ENCODE data around the gene CC2D1A.

The CC2D1A gene

GRCh38 chr19:13864046-13864666, 41.8 kb upstream of the CC2D1A start:
- H3K4me1 ChIP-seq (ENCODE audit: control insufficient read depth, low read length): peaks cover 45% of the 10 kb centered on the region
- H3K27ac ChIP-seq (ENCODE audit: low read depth, low read length): no peak overlapping the region
- no peaks in the 10 kb centered on the region for H3K36me3 ChIP-seq (ENCODE audit: control insufficient read depth, low read length)
- H3K79me2 ChIP-seq (ENCODE audit: control insufficient read depth, low read length): no peaks in the 10 kb centered on the region
- H3K27me3 ChIP-seq (ENCODE audit: control insufficient read depth, low read length): peaks cover 21% of the 10 kb centered on the region
- TF ChIP-seq, protein P1, sequence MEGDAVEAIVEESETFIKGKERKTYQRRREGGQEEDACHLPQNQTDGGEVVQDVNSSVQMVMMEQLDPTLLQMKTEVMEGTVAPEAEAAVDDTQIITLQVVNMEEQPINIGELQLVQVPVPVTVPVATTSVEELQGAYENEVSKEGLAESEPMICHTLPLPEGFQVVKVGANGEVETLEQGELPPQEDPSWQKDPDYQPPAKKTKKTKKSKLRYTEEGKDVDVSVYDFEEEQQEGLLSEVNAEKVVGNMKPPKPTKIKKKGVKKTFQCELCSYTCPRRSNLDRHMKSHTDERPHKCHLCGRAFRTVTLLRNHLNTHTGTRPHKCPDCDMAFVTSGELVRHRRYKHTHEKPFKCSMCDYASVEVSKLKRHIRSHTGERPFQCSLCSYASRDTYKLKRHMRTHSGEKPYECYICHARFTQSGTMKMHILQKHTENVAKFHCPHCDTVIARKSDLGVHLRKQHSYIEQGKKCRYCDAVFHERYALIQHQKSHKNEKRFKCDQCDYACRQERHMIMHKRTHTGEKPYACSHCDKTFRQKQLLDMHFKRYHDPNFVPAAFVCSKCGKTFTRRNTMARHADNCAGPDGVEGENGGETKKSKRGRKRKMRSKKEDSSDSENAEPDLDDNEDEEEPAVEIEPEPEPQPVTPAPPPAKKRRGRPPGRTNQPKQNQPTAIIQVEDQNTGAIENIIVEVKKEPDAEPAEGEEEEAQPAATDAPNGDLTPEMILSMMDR (IDR thresholded peaks at IDR 0.05; ENCODE audit: low read depth, low read length, poor library complexity, severe bottlenecking): no peak
- TF ChIP-seq EZH2phosphoT487 (IDR thresholded peaks at IDR 0.05; ENCODE audit: borderline replicate concordance, low read length): no peak
- no peaks in the 10 kb centered on the region for H4K20me1 ChIP-seq (ENCODE audit: control insufficient read depth, insufficient read depth, low read depth, low read length)
- H3K9me3 ChIP-seq (ENCODE audit: control insufficient read depth, insufficient read depth, low read length): no peaks in the 10 kb centered on the region
- no peak overlapping the region; the same call in 1 of the 2 replicates for H3K4me2 ChIP-seq (ENCODE audit: low read length)
- no peaks in the 10 kb centered on the region for H3F3A ChIP-seq (ENCODE audit: control insufficient read depth, insufficient read depth)
- no peaks in the 10 kb centered on the region for H3K9me2 ChIP-seq (replicated peaks; ENCODE audit: control insufficient read depth, low read length)
- H3K4me3 ChIP-seq (ENCODE audit: low read length): no peak overlapping the region

- Histone ChIP-seq H3K9me2 (replicated peaks; ENCODE audit: control insufficient read depth, low read length) (no peaks in the 10 kb centered on the region), H3K4me3 (ENCODE audit: low read length) (peak overlapping the region; percentile 75), H3F3A (ENCODE audit: control insufficient read depth, insufficient read depth) (no peaks in the 10 kb centered on the region), H3K9me3 (ENCODE audit: control insufficient read depth, insufficient read depth, low read length) (no peaks in the 10 kb centered on the region), H4K20me1 (ENCODE audit: control insufficient read depth, insufficient read depth, low read depth, low read length) (no peaks in the 10 kb centered on the region), H3K36me3 (ENCODE audit: control insufficient read depth, low read length) (no peaks in the 10 kb centered on the region), H3K79me2 (ENCODE audit: control insufficient read depth, low read length) (no peaks in the 10 kb centered on the region), H3K4me2 (ENCODE audit: low read length) (peak overlapping the region; percentile 75; the same call in 1 of the 2 replicates), H3K4me1 (ENCODE audit: control insufficient read depth, low read length) (peaks cover 52% of the 10 kb centered on the region), H3K27ac (ENCODE audit: low read depth, low read length) (no peak overlapping the region), H3K27me3 (ENCODE audit: control insufficient read depth, low read length) (peaks cover 21% of the 10 kb centered on the region)
- TF ChIP-seq, protein P1 (IDR thresholded peaks at IDR 0.05; ENCODE audit: low read depth, low read length, poor library complexity, severe bottlenecking): no peak
- no peak for TF ChIP-seq EZH2phosphoT487 (IDR thresholded peaks at IDR 0.05; ENCODE audit: borderline replicate concordance, low read length)
Observed at GRCh38 chr19:13864667-13865570, 41.1 kb upstream of the CC2D1A start.

DNA sequence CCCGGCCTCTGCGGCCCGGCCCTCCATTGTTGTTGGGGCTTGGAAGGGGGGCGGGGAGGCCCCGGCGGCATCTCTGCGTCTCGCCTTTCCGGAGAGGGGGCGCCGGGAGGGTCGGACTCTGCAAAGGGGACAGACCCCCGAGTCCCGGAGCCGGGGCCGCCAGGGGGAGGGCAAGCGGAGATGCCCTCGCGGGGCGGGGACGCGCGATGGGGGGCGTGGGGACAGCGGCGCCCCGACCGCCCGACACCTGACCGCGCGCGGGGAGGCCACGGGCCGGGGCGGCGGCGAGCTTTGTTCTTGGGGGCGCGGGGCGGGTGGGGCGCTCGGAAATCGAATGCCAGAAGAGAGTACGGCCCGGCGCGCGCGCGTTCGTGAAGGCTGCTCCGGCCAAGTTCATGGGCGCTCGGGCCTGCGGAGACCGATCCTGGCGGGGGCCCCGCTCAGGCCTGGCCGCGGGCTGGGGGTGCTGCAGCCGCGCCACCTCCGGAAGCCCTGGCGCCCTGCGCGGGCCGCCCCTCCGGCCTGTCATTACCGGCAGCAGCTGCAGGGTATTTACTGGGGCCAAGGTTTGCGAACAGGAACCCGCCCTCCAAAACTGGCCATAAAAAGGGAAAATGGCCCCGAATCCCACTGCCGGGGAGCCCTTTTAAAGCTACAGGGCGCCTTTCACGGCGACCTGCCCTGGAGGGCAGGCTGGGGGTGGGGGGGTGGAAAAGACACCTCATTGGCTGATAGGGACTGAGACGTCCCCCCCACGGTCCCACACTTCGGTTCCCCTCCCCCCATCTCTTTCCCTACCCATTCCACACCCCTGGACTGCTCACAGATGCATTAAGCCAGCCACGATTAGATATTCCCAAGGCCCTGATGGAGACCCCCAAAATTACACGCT, 40.2 kb upstream of the CC2D1A start:
- peak overlapping the region; percentile 75 for H3K4me2 ChIP-seq (ENCODE audit: low read length)
- no peaks in the 10 kb centered on the region for H3K9me3 ChIP-seq (ENCODE audit: control insufficient read depth, insufficient read depth, low read length)
- H3K36me3 ChIP-seq (ENCODE audit: control insufficient read depth, low read length): no peaks in the 10 kb centered on the region
- peaks cover 56% of the 10 kb centered on the region for H3K4me1 ChIP-seq (ENCODE audit: control insufficient read depth, low read length)
- H3K27ac ChIP-seq (ENCODE audit: low read depth, low read length): no peak overlapping the region
- H3K4me3 ChIP-seq (ENCODE audit: low read length): peak overlapping the region; percentile 75
- TF ChIP-seq, protein P1 (IDR thresholded peaks at IDR 0.05; ENCODE audit: low read depth, low read length, poor library complexity, severe bottlenecking): no peak
- TF ChIP-seq EZH2phosphoT487 (IDR thresholded peaks at IDR 0.05; ENCODE audit: borderline replicate concordance, low read length): 0 out of 2 replicates have a peak, but pooled peaks have one; percentile 53
- H4K20me1 ChIP-seq (ENCODE audit: control insufficient read depth, insufficient read depth, low read depth, low read length): no peaks in the 10 kb centered on the region
- no peaks in the 10 kb centered on the region for H3K9me2 ChIP-seq (replicated peaks; ENCODE audit: control insufficient read depth, low read length)
- no peaks in the 10 kb centered on the region for H3F3A ChIP-seq (ENCODE audit: control insufficient read depth, insufficient read depth)
- peaks cover 21% of the 10 kb centered on the region for H3K27me3 ChIP-seq (ENCODE audit: control insufficient read depth, low read length)
- H3K79me2 ChIP-seq (ENCODE audit: control insufficient read depth, low read length): no peaks in the 10 kb centered on the region

Data from DOHH2 (cell line).